Hindlimb muscle (tissue), 1 donor: ENCODE results near the gene CCT2. TPM values are rescaled to one million over a fixed set of nuclear protein-coding genes. Genes with fewer than 3 reads are reported as not detected.

Experiments used
- DNase-seq: peaks from one replicate; pipeline ENCODE4 v3.0.0-alpha.2; 2013
- polyA plus RNA-seq: library from polyadenylated mRNA; unstranded; fragments of 120-200 nt; gene quantifications from one replicate; pipeline ENCODE4 v1.2.1, GENCODE V29; 2013; ENCODE audit not compliant: insufficient read length

CCT2 gene
- polyA plus RNA-seq = 174 TPM

DNA sequence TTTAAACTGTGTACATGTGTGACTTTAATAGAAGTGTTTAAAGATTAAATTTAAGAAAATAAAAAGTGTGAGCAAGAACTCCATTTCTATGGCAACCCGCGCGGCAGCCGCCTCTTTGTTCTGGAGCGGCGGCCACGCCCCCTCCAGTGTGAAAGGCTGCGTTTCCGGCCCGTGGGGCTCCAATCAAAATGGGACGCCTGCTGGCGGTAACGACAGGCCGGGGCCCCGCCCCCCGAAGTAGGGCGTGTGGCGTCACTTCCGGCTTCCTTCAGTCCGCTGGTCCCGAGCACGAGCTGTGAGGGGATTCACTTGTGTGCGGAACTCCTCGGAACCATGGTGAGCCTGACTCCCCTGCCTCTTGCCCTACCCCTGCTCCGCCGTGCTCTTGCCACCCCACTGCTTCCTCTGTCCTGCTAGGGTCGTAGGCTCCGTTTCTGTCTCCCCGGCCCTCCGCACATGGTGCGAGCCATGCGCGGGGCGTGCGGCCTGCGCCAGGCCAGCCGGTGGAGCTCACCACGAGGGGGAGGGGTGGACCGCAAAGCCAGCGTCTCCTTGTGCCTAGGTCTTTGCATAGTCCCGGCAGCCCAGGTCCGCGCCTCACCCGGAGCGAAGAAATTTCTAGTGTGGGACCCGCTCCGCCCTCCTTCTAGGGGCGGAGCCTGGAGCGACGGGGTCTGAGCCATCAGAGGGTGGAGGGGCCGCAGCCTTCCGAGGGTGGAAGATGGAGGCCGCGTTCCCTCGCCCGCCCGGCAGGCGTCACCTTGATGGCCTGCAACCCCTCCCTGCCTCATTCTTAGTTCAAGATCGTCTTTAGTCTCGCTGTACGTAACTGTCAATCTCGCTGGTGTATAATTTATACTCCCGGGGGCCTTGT lies at the start of gene CCT2:
CCT2 (plus strand) TSS at position 271 of the 874 bp plus-strand sequence; CDS start at position 334, 63 bp downstream.
- peak; percentile 98 for DNase-seq

DNA sequence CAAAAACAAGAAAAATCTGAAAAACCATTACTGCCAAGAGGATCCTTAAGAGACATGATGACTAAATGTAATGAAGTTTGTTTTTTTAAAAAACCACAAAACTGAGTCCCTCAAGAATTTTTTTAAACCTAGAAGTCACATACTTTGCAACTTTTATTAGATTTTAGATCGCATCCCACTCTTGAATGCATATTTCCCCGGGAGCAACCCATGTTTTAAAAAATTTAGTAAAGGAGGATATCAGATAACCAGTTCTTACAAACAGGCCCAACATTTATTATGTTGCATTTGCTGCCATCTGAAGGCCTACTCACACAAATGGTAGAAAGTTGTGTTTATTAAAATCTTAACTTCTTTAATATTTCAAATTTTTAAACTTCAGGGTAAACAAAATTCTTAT lies 44.3 kb upstream of the CCT2 start:
- DNase-seq = no peak

DNA sequence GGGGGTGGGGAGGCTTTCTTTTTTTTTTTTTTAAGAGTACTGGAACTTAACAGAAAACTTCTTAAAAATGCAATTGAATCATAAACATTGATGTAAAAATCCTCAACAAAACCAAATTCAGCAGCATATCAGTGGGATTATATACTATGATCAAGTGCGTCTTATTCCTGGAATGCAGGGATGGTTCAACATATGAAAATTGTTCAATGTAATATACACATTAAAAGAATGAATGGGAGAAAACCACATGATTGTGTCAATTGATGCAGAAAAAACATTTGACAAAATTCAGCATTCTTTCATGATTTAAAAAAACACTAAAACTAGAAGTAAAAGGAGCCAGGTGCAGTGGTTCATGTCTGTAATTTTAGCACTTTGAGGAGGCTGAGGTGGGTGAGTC lies 41.2 kb upstream of the CCT2 start:
- no peak for DNase-seq

DNA sequence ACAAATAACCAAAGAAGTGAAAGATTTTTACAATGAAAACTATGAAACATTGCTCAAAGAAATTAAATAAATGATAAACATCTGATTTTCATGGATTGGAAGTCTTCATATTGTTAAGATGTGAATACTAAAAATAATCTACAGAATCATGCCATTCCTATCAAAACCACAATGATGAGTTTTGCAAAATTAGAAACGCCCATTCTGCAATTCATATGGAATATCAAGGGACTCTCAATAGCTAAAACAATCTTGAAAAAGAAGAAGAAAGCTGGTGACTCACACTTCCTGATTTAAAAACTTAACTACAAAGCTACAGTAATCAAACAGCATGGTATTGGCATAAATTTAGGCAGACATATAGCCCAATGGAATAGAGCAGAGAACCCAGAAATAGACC lies 40.2 kb upstream of the CCT2 start:
- no peak for DNase-seq

DNA sequence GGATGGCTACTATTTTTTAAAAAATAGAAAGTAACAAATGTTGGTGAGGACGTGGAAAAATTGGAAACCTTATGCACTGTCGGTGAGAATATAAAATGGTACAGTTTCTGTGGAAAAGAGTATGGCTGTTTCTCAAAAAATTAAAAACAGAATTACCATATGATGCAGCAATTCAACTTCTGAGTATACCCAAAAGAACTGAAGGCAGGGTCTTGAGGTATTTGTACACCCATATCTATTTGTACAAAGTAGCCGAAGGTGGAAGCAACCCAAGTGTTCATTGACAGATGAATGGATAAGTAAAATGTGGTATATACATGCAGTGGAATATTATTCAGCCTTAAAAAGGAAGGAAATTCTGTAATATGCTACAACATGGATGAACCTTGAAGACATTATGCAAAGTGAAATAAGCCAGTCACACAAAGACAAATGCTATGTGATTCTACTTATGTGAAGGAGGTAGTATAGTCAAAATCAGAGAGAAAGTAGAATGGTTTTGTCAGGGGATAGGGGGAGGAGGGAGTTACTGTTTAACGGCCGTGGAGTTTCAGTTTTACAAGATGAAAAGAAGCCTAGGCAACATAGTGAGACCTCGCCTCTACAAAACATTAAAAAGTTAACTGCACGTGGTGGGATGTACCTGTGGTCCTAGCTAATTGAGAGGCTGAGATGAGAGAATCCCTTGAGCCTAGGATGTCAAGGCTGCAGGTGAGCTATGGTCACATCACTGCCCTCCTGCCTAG lies 38.4 kb upstream of the CCT2 start:
- DNase-seq = no peak

DNA sequence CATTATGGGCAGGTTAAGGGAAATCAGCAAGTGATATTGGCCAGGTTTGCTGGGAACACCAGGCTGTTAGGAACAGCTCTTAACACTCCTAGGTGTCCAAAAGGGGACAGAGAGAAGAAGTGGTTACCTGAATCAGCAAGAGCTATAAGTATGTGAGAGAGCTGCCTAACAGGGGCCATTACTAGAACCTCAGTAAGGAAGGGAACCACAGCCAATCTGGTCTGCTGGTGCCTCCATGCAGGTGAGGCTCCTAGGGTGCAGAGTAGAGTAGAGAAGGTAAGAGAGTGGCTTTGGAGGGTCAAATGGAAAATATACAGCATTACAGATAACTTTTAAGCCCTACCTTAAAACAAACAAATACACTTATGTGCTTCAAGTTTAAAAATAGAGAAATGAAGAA lies 36.6 kb upstream of the CCT2 start:
- no peak for DNase-seq

DNA sequence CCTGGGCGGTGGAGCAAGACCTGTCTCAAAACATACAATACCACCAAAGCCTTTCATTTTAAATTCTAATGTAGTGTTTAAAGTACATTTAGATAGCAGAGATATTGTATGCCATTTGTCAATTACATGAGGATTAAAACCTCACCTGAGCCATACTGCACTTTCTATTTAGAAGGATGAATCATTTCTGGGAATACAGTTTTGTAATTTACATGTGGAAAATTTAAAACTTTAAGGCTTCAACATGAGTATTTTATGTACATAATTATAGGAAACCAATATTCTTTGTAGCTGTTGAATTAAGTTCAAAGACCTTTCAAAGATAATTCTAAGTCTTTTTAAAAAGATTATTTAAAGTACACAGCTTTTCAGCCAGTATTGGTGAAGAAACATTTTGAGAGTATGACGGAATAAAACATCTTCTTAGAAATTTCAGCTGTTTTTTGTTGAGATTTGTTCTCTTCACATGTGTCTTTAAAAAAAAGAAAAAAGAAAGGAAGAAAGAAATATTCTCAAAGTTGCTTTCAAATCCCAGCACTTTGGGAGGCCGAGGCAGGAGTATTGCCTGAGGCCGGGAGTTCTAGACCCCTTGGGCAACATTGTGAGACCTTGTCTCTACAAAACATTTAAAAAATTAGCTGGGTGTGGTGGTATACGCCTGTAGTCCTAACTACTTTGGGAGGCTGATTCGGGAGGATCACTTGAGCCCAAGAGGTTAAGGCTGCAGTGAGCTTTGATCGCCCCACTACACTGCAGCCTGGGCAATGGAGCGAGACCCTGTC lies 34.5 kb upstream of the CCT2 start:
- no peak for DNase-seq

DNA sequence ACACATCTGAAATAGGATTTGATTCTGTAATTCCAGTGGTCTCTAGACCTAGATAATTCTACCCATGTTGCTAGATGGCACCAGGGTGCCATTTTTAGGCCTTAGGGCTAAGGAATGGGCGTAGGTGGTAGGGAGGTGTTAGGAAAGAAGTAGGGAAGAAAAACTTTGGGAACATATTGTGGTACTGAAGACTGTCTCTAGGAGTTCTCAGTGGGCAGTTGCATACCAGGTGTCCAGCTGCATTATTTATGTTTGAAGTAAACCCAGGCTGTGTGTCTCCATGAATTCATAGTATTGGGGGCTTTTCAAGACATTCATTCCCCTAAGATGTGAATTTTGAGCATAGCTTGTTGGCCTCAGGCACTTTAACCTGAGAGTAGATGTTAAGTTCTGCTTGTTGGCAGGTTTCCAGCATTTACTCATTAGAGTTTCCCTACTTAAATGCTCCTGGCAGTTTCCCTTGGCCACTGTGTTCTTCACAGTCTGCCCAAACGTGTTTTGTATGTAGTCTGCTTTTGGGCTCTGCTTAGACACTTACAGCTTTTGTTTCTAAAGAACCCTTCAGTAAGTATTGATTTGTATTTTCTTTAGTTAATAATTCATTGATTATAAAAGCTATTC lies 31.5 kb upstream of the CCT2 start:
- peak; percentile 10 for DNase-seq

DNA sequence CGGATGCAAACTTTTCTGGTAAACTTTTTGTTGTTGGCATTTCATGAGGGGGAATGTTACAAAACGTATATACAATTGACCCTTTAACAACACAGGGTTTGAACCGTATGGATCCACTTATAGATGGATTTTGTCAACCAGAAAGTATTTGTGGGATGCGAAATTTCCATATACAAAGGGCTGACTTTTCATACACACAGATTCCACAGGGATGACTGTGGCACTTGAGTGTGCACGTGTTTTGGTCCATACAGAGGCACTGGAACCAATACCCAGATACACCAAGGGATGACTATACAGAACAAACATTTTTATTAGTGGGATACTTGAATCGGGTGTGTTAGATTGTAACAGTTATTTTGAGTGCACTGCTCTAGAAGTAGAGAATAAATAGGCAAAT lies 29.8 kb upstream of the CCT2 start:
- no peak for DNase-seq

DNA sequence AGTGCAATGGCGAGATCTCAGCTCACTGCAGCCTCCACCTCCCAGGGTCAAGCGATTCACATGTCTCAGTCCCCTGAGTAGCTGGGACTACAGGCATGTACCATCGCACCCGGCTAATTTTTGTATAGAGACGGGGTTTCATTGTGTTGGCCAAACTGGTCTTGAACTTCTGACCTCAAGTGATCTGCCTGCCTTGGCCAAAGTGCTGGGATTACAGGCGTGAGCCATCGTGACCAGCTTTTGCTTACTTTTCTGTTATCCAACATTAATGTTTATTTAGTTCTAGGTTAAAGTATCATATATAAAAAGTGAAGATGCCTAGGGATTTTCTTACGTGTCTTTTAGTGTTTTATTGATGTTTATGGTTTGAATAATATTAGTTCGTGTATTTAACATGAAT lies 28.9 kb upstream of the CCT2 start:
- DNase-seq = no peak

DNA sequence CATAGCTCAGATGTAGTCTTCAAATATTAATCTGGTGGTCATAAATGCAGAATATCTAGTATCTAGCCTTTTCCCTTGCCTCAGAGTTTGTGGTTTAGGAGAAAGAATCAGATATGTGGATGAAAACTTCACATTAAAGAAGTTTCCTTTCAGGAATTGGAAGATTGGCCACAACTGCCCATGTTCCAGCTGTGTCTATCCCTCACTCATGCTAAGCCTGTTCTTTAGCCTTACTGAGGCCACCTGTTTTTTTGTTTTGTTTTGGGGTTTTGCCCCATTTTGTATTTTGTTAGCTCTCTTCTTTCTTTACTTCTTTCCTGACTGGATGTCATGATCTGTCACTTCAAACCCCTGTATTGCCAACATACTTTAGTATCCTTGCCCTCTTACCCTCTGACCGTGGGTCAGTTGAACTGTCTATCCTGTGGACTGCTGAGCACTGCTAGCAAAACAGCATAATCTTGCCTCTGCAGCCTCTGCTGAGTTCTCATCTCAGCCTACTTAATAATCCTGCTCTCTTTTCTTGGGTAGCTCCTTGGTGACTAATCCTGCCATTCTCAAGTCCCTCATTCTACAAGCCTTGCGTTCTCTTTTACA lies 22.0 kb upstream of the CCT2 start:
- DNase-seq = no peak

DNA sequence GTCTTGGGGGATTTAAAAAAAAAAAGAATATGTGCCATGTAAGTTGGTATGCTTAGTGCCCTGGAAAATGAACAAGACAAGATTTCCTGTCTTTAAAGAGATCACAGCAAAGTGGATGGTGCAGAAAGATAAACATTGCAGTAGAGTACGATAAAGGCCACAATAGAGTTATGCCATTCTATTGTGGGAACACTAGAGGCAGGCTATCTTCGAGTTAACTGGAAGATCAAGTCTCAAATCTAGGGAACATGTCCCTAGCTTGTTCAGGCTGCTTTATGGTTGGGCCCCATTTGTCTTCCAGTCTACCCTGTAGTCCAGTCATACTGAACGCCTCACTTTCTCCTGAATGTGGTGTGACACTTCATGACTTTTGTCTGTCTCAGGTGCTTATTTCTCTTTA lies 18.7 kb upstream of the CCT2 start:
- DNase-seq = no peak

DNA sequence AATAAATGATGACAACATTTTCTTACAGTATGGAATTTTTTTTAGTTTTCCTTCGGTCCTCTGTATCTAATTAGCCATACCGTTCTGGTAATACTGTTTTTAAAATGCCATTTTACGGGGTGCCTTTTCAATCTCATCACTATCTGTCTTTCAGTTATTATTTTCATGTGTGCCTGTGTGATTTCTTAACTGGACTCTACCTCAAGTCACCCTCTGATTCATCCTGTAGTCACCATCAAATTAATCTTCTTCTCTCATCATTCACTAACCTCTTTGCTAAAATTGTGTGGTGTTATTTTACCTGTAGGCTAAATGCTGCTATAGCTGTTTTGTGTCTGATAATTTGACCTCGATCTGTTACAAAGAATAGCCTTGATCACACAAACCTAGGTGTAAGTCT lies 16.0 kb upstream of the CCT2 start:
- DNase-seq = no peak

DNA sequence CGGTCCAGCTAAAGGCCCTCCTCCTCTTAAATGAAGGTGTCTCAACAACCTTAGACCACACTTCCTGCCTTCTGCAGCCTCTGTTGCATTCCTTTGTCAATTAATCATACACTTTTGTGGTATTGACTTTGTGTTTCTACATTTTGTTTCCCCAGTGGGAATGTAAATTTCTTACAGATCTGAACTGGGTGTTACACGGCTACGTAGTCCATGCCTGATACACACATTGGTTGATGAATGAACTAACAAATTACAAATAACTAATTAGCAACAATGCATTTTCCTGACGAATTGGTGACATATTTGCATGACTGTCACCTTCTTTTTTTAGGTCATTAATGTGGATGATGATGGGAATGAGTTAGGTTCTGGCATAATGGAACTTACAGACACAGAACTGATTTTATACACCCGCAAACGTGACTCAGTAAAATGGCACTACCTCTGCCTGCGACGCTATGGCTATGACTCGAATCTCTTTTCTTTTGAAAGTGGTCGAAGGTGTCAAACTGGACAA lies 15.2 kb upstream of the CCT2 start:
- no peak for DNase-seq

DNA sequence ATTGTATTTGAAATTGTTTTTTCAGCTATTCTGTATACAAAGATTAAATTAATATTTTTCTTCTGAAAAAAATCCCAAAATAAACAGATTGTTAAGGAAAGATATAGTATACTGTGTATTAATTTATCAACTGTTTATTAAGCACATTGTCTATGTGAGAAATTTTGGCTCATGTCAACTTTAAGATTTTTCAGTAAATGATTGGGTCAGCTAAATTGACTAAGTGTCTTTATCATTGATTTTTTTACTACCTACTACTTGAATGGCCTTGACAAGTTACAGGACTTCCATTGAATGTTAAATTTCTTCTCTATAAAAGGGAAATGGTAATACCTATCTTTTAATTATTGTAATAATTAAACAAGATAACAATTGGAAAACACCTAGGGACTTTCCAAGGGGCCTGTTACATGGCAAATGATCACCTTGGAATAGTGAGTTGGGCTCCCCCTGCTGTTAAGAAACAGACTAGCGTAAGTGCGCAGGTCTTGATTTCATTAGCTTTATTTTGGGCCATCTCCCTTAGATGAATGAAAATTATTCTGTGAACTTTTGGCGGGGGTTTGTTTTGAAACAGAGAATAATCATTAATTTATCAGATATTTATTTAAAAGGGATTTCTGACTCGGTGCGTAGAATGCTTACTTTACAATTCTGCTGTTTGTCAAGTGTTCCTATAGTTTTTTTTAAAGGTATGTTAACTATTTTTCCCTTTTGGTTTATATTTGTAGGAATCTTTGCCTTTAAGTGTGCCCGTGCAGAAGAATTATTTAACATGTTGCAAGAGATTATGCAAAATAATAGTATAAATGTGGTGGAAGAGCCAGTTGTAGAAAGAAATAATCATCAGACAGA lies 14.5 kb upstream of the CCT2 start:
- peak; percentile 47 for DNase-seq

DNA sequence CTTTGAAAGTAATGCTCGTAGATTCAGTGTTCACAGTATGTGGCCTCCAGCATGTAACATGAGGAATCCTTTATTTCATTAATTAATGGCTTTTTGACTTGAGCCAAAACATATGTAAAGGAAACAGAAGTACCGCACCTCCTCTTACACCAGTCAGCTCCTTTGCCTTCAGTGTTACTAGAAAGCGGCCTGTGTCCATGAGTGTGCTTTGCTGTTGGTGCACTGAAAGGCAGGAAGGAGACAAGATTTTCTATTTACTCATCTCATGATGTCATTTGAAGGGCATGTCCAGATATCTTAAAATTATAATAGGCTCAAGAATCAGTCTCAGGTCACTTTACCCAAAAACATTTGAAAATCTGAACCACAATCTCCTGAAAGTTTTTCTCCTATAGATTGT lies 9.9 kb upstream of the CCT2 start:
- DNase-seq = no peak

DNA sequence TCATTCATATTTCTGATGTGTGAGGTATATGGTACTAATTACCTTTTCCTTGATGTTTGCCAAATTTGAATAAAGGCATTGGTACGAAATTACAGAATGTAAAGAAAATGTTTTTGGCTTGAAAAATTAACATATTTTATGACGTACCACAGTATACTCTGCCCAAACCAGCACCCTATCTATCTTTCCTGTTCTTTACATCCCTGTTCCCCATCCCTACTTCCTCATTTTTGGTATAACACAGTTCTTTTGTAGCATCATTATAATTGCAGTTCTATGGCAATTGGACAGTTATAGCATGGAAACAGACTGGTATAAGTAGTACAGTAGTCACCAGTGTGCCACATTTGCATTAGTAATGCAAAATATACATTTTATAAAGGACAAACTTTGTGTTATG lies 7.0 kb upstream of the CCT2 start:
- no peak for DNase-seq

DNA sequence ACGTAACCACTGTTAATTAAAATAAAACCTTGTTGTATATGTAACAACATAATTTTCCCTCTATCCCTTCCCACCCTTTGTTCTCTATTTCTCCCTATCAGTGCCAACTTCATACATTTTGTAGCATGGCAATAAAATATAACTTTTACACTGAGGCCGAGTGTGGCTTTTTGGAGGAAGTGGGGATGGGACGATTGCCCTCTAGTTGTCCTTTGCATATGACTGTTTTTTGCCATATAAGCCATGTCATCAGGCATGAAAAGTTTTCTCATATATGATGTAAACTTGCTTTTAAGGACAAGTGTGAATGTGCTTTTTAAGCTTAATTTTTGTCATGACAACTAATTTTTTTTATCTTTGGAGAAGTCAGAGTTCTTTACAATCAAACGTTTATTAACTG lies 6.2 kb upstream of the CCT2 start:
- DNase-seq = no peak

DNA sequence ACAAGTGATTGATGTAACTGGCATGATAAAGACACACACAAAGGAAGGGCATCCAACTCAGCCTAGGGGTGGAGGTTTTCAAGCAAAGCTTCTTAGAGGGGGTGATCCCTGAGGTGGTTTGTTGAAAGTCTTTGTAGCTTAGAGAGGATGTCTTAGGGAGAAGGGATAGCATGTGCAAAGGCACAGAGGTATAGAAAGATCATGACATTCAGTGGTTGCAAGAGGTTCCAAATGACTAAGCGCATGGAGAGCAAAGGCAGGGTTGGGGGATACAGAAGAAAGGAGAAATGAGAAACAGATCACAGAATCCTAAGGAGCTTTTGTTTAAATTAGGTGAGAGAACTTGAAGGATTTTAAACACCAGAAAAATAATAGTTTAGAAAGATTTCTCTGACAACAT lies 5.2 kb upstream of the CCT2 start:
- no peak for DNase-seq

DNA sequence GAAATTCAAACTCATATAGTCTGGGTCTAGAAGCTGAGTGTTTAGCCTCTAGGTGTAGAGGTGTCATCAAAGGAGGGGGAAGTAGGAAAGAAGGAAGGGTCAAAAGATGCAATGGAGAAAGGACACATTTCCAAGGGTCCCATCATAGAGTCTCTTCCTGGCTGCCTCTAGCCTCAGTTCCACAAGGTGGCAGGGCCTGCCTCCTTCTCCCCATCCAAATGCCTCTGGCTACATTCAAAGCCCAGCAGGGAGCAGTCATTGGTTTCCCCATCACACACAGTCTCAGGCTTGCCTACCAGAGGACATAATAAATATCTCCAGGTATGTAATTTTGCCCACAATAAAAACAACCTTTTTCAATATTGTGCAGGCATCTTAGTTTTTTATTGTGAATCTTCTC lies 2.1 kb upstream of the CCT2 start:
- DNase-seq = no peak

DNA sequence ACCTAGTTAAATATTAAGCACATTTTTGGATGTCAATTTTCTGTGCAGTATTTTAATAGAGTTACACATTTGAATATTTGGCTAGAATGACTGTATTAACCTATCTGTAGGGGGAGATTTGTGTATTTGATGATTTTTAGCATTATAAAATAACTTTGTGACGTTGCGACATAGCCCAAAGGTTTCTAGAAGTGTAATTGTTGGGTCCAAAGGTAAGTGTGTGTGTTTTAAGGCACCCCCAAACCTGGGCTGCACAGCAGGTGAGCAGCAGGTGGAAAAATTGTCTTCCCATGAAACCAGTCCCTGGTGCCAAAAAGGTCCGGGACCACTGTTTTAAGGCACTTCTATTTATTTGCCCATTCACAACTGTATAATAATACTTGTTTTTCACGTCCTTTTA lies 3.3 kb downstream of the CCT2 start:
- no peak for DNase-seq
